VCaP (cell line): ENCODE results near the gene CEMIP.

ENCODE experiments used
- H3K27ac ChIP-seq: fragments of 450-650 bp; 2 replicates; pipeline ENCODE4 v1.5.1; 2017
- TF ChIP-seq, protein P1 (sequence below): fragments of 450-650 bp; conservative IDR thresholded peaks from 2 replicates; pipeline ENCODE4 v1.5.1; 2017; ENCODE audit warnings: mild to moderate bottlenecking, moderate library complexity

The CEMIP gene

DNA sequence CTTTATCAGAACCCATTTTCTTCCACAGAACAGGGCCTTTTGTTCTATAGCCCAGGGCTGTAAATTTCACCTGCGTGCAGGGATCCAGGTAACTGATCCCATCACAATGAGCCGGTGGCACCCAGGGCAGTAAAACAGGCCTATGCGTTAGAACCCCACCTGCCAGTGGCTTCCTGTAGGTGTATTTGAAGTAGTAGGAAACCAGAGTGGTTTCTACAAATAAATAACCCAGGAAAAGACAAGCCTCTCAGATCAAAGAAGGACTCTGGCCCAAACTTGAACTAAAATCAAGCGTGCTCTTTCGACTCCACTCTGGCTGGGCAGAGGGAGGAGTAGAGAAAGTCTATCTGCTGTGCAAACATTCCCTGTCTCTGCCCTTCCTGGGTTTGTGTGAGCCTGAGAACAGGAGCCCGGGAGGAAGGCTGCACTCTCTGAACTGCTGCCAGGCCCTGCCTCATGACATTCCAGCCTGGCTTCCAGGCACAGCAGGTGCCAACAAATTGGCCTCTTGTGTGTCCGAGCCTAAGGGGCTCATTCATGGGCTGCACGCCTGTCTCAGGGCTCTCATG lies 77.7 kb downstream of the CEMIP start:
- TF ChIP-seq, protein P1, sequence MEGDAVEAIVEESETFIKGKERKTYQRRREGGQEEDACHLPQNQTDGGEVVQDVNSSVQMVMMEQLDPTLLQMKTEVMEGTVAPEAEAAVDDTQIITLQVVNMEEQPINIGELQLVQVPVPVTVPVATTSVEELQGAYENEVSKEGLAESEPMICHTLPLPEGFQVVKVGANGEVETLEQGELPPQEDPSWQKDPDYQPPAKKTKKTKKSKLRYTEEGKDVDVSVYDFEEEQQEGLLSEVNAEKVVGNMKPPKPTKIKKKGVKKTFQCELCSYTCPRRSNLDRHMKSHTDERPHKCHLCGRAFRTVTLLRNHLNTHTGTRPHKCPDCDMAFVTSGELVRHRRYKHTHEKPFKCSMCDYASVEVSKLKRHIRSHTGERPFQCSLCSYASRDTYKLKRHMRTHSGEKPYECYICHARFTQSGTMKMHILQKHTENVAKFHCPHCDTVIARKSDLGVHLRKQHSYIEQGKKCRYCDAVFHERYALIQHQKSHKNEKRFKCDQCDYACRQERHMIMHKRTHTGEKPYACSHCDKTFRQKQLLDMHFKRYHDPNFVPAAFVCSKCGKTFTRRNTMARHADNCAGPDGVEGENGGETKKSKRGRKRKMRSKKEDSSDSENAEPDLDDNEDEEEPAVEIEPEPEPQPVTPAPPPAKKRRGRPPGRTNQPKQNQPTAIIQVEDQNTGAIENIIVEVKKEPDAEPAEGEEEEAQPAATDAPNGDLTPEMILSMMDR, result no peak
- H3K27ac ChIP-seq, result peak overlapping the region; percentile 90

DNA sequence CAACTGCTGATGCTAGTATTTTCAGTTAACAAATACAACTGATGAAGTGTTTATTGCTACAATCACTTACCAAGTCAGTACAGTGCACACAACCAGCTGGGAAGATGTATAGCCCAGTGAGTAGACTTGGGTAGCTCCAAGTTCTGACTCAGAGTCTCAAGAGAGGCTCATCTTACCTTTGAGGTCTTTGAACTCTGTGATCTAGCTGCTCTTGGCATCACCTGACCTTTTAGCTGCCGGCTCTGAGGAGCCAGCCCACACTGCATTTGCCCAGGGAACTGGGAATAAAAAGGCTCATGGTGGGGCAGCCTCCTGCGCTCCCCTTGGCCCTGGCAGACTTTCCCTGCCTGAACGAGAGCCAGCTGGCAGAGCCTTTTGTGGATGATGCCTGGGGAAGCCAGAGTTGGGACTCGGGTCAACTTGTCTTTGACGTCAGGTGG lies 82.6 kb downstream of the CEMIP start:
- H3K27ac ChIP-seq, result no peak overlapping the region
- TF ChIP-seq, protein P1, result no peak

DNA sequence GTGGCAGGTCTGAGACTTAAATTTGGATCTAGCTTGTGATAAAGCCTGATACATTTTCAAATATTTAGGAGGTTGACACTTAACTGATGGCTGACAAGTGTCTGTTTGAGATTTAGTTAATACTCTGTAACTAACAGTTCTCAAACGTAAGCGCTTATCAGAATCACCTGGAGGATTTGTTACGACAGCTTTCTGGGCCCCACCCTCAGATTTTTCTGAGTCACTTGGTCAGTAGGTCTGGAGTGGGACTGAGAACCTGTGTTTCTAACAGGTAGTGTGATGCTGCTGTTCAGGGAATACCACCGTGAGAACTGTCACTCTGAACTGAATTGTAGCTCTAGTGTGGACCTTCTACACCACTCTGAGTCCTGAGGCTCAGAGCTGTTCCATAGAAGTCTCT lies 85.5 kb downstream of the CEMIP start:
- TF ChIP-seq, protein P1, result no peak
- no peak overlapping the region for H3K27ac ChIP-seq

DNA sequence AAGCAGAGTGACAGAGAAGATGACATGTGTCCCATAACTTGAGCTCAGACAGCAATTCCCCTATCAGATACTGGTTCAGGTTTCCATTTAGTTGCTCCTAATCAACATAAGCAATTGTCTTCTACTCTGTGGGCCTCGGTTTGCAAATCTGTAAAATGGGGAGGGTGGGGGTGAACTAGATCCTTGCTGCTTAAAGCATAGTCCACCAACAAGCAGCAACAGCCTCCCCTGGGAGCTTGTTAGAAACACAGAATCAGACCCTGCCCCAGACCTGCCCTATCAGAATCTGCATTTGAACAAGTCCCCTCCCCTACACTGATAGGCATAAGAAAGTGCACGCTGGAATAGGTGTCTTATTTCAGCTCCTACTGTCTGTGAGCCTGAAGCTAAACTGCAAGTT lies 87.8 kb downstream of the CEMIP start:
- TF ChIP-seq, protein P1, result no peak
- H3K27ac ChIP-seq, result no peak overlapping the region

DNA sequence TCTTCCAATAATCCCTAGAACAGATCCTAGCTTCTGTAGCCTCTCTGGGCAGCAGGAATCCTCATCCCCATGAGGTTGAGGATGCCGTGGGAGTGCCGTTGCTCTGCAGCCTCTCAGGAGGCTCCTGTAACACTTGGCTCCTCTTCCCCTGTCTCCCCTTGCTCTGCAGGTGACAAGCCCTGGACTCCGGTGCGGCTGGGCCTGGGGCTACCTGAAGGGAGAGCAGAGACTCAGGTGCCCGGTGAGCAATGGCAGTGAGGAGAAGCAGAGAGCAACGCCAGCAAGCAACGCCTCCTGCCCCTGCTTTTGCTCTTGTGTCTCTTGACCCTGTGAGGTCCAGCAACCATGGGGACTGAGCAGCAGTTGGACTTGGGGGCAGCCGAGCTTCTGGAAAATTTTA lies 91.2 kb downstream of the CEMIP start:
- TF ChIP-seq, protein P1, result no peak
- H3K27ac ChIP-seq, result no peak overlapping the region

DNA sequence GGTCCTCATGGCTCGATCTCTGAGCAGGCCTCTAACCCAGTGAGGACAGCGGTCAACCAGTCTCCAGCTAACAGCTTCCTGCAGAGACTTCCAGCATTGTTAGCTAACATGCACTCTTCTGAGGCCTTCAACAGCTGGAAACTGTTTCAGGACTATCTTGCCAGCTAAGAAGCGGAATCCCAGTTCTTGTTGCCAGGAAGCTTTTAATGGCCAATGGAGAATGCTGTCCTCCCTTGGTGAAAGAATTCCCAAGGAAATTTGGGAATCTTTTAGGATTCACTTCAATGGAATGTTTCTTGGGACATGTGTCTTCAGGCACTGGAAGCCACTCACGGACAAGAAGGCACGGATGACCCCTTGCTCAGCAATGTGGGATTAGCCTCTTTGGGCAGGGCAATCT lies 91.7 kb downstream of the CEMIP start:
- no peak overlapping the region for H3K27ac ChIP-seq
- TF ChIP-seq, protein P1, result no peak

DNA sequence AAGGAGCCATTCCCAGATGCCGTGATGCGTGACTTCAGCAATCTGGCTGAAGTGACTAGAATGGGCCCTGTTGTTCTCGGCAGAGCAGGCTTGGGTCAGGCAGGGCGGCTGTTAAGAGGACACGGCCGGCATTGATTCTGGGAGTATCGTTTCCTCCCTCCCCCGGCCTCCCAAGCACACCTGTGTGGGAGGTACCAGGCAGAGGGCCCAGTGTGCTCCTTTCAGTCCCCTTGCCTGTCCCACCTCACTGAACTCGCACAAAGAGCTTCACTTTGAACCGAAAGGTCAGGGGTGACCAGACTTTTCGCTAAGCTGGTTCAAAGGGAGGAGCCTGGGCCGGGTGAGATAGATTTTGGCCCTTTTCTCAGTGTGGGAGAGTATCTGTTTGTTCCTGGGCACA lies 92.7 kb downstream of the CEMIP start:
- H3K27ac ChIP-seq, result no peak overlapping the region
- TF ChIP-seq, protein P1, result no peak
